ENCODE data around the gene NAPB.

Gene NAPB

GRCh38 chr20:23341073-23341472 is 80.2 kb downstream of the NAPB start:
- TF ChIP-seq CTCF (IDR thresholded peaks at IDR 0.05; ENCODE audit: control insufficient read depth, extremely low read depth, insufficient read depth) = no peak
- no peak for DNase-seq (ENCODE audit: low read depth)

GRCh38 chr20:23340524-23340923 is 80.8 kb downstream of the NAPB start:
- peak; percentile 96 for TF ChIP-seq CTCF (IDR thresholded peaks at IDR 0.05; ENCODE audit: control insufficient read depth, extremely low read depth, insufficient read depth)
- H3K4me3 ChIP-seq (ENCODE audit: low read depth, low read length) = no peak overlapping the region
- DNase-seq (ENCODE audit: low read depth) = peak; percentile 72

More at GRCh38 chr20:23341073-23341472, 80.2 kb downstream of the NAPB start:
- no peak overlapping the region for H3K4me3 ChIP-seq (ENCODE audit: low read depth, low read length)

GRCh38 chr20:23339986-23340385 is 81.3 kb downstream of the NAPB start:
- DNase-seq (ENCODE audit: low read depth) = no peak
- no peak overlapping the region for H3K4me3 ChIP-seq (ENCODE audit: low read depth, low read length)
- TF ChIP-seq CTCF (IDR thresholded peaks at IDR 0.05; ENCODE audit: control insufficient read depth, extremely low read depth, insufficient read depth) = no peak

- no peak for TF ChIP-seq CTCF (IDR thresholded peaks at IDR 0.05; ENCODE audit: control insufficient read depth, extremely low read depth, insufficient read depth)
- no peak for DNase-seq (ENCODE audit: low read depth)
- no peak overlapping the region for H3K4me3 ChIP-seq (ENCODE audit: low read depth, low read length)
These were observed 84.0 kb downstream of the NAPB start for GRCh38 chr20:23337312-23337711.

GRCh38 chr20:23336476-23336875 is 84.8 kb downstream of the NAPB start:
- no peak for DNase-seq (ENCODE audit: low read depth)
- no peak for TF ChIP-seq CTCF (IDR thresholded peaks at IDR 0.05; ENCODE audit: control insufficient read depth, extremely low read depth, insufficient read depth)

GRCh38 chr20:23335521-23335920 is 85.8 kb downstream of the NAPB start:
- DNase-seq (ENCODE audit: low read depth) = no peak
- no peak overlapping the region for H3K4me3 ChIP-seq (ENCODE audit: low read depth, low read length)
- TF ChIP-seq CTCF (IDR thresholded peaks at IDR 0.05; ENCODE audit: control insufficient read depth, extremely low read depth, insufficient read depth) = no peak

More at GRCh38 chr20:23336476-23336875, 84.8 kb downstream of the NAPB start:
- H3K4me3 ChIP-seq (ENCODE audit: low read depth, low read length) = no peak overlapping the region

GRCh38 chr20:23334111-23334510 is 87.2 kb downstream of the NAPB start:
- DNase-seq (ENCODE audit: low read depth) = no peak
- TF ChIP-seq CTCF (IDR thresholded peaks at IDR 0.05; ENCODE audit: control insufficient read depth, extremely low read depth, insufficient read depth) = no peak
- no peak overlapping the region for H3K4me3 ChIP-seq (ENCODE audit: low read depth, low read length)

Data from LNCaP clone FGC (cell line).